Occipital lobe (tissue), 2 donors: ENCODE results near the gene EXOC3L1. TPM values are rescaled to one million over a fixed set of nuclear protein-coding genes. Genes with fewer than 3 reads are reported as not detected.

Source experiments
- DNase-seq: peaks from one replicate; lab custom pipeline; 2025; lab: John Stamatoyannopoulos, UW
- total RNA-seq: library from RNA; depleted of rRNA; stranded (reverse); fragments of >200 nt; gene quantifications from one replicate; pipeline ENCODE4 v1.2.3, GENCODE V29; 2014

The EXOC3L1 gene
- total RNA-seq, 1 donor from 2014 or later: 0.47 TPM

DNA sequence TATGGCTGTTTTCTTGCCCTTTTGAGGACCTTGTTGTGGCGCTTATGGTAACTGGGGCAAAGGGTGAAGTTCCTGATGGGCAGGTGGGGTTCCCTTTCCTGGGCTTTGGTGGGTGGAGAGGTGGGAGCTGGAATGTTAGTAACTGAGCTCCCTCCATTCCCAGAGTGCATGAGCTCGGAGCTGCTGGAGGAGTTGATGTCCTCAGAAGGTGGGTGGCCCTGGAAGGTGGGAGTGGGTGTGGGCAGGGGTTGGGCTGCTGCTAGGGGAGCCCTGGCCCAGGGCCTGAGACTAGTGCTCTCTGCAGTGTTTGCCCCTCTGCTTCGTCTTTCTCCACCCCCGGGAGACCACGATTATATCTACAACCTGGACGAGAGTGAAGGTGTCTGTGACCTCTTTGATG, 7.8 kb upstream of the EXOC3L1 start:
- no peak for DNase-seq

DNA sequence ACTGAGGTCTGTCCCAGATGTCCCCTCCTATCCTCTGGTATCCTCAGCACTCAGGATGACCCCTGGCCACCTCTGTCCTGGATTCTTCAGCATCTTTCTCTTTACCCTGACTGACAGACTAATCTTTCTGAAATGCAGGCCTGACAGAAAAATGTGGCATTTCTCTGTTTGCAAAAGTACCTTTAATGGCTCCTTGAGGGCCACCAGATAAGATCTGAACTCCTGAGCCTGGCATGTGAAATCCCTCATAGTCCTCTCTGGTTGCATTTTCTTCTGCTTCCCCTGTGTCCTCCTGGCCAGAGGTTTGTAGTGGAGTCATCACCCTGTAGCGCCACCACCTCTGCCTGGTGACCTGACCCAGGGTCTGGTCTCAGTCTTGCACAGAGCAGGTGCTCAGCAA, 6.9 kb upstream of the EXOC3L1 start:
- DNase-seq: no peak

DNA sequence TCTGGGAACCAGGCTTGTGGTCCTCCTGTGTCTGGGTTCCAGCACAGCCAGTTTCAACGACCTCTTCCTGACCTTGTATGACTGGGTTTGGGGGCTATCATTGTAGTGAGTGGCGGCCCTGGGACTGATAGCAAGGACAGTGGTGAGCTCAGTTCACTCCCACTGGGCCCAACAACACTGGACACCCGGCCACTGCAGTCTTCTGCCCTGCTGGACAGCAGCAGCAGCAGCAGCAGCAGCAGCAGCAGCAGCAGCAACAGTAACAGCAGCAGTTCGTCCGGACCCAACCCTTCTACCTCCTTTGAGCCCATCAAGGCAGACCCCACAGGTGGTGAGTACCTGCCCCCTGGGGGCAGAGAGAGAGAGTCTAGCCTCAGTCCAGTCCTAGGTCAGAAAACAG, 5.7 kb upstream of the EXOC3L1 start:
- DNase-seq: no peak

DNA sequence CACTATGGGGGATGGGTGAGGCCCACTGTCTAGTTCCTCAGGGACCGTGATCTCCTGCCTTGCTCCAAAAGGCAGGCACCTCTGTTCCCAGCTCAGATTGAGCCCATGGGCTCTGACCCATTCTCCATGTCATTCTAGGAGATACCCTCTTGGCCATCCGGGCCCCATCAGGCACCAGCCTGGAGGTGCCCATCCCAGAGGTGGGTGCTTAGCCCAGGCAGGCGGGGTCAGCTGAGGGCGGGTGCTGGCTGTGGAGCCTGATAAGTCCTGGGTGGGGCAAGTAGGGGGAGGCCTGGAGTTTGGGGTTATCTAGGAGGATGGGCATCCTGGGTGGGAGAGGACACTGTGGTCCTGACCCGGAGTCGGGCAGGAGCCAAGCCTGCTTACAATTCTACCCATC, 4.3 kb upstream of the EXOC3L1 start:
- no peak for DNase-seq

DNA sequence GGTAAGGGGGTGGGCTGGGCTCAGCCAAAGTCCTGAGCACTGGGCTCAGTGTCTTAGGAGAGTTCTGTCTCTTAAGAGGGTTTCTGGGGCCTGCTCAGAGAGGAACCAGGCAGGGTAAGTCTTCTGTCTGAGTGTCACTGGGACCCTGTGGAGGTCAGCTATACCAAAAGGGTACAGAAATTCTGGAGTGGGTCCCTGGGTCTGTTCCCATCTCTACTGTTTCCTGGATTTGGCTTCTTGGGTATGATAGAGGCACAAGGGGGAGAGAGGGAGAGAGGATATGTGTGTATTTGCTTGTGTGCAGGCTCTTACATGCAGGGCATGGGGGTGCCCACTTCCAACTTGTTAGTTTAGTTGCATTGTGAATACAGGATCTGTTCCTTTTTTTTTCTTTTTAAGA, 3.6 kb upstream of the EXOC3L1 start:
- no peak for DNase-seq

DNA sequence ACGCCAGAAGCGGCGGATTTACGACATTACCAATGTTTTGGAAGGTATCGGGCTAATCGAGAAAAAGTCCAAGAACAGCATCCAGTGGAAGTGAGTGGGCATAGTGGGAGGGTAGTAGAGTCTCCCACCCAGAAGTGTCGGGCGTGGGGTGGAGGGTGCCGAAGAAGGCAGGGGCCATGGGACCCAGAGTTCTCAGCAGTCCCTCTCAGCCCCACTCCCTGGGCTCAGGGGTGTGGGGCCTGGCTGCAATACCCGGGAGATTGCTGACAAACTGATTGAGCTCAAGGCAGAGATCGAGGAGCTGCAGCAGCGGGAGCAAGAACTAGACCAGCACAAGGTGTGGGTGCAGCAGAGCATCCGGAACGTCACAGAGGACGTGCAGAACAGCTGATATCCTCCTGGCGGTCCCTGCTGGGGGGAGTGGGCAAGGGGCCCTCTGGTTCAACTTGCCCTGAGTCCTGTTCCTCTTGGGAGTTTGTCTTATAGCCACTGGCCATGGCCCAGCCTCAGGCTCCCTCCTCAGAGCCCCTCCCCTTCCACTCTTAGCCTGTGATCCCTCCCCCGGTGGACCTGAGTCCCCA, 2.9 kb upstream of the EXOC3L1 start:
- DNase-seq: no peak

DNA sequence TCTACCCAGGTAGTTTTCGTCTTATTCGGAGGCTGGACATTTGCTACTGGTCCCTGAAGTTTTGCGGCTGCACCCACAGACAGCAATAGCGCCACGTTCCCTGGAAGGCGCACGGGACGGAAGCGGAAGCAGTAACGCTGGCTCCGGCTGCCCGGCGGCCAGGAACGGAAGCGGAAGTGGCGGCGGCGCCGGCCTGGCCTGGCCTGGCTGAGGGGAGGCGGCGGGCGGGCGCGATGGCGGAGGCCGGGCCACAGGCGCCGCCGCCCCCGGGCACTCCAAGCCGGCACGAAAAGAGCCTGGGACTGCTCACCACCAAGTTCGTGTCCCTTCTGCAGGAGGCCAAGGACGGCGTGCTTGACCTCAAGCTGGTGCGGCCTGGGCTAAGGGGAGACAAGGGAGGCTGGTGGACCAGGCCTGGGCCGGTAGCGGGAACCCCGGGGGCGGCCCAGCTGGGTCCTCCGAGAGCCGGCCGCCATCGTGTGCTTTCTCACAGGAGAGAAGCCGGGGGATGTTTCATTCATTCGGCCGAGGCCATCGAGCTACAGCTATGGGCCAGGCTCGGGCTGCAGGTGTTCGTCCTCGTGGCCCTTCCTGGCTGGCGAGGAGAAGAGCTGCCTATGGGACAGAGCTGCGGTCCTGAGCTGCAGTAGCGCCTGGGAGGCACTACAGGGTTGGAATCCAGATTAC, 2.2 kb upstream of the EXOC3L1 start, which contains the start of gene E2F4:
Gene E2F4, plus strand, starts transcription at position 161 of the 687 bp plus-strand sequence. Its CDS starts 73 bp downstream, at position 234.
- DNase-seq: peak; percentile 91

DNA sequence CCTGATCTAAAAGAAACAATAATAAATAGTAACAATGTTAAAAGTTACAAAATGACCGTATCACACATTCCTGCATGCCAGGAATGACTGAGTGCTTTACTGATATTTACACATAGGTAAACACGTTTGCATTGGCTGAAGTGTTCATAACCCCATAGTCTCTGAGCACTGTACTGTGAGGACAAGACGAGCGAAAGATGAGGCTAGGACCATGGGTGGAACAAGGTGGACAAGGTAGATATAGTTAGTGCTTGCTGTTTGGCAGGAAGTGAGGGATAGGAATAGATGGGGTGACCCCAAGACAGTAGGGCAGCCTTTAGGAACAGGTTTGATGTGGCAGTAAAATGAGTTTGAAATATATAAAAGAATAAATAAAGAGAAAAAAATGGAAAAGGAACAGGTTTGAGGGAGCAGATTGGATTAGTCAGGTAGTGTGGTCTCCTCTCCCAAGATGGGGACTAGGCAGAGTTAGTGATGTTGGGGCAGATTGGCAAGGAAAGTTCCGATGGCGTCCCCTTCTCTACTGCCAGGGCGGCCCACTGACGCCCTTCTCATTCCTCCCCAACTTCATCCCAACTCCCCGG, 1.6 kb upstream of the EXOC3L1 start:
- DNase-seq: no peak

DNA sequence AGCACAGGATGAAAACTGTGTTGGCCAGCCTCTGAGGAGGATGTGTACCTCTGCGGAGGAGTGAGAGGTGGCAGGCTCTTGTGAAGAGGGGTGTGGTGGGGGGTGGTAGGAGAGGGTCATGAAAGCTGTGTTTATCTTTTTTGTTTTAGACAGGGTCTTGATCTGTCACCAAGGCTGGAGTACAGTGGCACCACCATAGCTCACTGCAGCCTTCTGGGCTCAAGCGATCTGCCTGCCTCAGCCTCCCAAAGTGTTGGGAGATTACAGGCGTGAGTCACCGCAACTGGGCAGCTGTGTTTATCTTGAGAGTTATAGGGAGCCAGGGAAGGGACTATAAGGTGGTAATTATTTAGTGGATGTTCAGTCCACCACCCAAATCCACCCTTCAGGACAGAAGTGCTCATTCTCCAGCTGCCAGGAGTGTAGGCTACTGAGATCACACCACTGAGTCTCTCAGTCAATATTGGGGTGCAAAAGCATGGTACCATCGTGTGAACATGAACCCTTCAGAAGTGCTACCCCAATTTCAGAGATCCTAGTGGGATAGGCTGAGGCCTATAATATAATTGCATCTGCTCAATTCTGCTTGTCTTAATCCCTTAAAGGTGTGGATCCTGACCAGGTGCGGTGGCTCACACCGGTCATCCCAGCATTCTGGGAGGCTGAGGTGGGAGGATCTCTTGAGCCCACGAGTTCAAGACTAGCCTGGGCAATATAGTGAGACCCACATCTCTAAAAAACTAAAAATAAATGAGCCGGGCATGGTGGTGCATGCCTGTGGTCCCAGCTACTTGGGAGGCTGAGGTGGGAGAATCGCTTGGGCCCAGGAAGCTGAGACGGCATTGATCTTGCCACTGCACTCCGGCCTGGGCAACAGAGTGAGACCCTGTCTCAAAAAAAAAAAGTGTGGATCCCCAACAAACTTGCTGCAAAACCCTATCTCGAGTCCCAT, 788 bp upstream of the EXOC3L1 start:
- DNase-seq: no peak

DNA sequence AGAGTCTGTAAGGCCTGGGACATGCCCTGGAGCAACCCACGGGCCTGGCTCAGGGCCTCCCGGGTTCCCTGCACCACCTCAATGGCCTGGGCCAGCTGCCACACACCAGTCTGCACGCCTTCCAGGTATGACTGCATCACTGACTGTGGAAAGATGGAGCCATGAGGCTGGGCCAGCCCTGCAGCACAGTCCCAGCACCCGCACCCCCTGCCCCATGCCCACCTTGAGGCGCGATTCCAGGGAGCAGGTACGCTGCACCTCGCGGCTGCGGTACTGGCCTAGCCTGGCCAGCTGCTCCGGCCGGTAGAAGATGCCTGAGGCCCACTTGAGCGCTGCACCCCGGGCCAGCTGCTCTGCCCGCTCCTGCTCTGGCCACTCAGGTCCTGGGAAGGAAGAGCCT, 1.1 kb downstream of the EXOC3L1 start:
- DNase-seq: no peak

DNA sequence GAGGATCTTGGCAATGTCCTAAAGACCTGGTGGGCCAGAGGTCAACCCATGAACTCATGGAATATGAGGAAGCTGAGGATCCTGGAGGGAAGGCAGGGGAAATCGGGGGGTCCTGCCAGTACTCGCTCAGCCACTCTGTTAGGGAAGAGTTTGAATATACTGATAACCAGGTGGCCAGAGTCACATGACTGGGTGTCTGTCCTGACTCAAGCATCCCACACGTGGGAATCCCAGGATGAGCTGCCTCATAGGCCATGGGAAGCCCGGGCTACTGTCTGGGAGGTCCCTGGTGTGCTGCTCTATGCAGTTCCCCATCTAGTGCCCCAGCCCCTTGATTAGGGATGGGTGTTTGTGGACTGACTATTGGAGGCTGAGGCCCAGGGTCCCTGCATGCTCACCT, 1.6 kb downstream of the EXOC3L1 start:
- no peak for DNase-seq

DNA sequence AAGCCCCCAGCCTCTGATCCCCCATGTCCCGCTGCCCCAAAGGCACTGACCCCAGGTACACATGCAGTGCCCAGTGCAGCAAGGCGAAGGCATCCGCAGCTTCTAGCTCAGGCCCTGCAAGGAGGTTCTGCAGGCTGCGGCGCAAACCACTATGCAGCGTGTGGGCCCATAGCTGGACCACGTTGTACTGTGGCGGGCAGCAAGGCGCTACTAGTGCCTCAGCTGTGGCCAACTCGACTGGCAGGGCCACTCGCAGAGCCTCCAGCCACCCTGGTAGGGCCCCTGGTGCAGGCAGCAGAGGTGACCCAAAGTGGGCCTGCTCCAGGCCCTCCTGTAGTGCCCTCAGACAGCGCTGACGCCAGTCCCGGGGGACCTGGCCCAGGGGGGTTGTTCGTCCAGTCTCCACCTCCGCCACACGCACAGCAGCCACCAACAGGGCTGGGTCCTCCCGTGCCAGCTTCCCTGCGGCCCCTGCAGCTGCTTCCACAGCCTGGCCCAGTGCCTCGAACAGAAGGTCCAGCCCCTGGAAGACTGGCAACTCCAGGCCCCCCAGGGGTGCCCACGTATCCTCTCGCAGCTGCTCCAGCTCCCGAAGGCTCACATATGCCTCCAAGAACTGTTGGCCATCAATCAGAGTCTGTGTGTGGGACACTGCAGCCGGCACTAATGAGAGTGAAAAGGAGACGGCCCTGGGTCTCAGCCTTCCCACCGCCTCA, 2.6 kb downstream of the EXOC3L1 start:
- no peak for DNase-seq

DNA sequence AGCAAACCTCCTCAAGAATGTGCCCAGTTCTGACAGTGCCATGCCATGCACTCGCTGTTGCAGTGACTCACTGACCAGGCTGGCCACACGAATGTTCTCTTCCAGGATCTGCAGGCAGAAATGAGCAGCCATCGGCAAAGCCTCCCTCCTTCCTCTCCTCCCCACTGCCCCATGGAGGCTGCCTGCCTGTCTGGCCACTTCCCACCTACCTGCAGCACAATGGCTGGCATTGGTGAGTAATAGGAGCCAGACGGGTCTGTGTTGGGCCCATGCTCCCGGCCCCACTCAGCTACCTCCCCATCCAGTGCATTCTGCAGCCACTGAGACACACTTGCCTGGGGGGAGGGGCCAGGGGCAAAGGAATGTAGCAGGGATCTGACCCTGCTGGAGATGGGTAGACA, 3.4 kb downstream of the EXOC3L1 start:
- DNase-seq: no peak

DNA sequence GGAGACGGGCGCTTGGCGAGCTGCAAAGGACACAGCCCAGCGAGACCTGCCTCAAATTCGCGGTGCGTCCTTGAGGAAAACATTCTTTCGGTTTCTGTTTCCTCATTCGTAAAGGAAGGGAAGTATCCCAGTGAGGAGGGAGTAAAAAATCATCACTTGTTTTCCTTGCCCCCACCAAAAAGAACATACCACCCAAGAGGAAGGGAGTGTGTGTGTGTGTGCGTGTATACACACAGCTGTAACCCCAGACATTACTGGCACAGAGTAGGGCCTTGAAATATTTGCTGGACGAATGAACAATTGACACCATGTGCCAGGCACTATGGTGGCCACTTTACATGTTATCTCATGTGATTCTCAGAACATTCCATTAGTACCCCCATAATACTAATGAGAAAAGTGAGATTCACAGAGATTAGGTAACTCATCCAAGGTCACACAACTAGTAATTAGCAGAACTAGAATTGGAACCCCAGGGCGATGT, 4.2 kb downstream of the EXOC3L1 start:
- DNase-seq: no peak

DNA sequence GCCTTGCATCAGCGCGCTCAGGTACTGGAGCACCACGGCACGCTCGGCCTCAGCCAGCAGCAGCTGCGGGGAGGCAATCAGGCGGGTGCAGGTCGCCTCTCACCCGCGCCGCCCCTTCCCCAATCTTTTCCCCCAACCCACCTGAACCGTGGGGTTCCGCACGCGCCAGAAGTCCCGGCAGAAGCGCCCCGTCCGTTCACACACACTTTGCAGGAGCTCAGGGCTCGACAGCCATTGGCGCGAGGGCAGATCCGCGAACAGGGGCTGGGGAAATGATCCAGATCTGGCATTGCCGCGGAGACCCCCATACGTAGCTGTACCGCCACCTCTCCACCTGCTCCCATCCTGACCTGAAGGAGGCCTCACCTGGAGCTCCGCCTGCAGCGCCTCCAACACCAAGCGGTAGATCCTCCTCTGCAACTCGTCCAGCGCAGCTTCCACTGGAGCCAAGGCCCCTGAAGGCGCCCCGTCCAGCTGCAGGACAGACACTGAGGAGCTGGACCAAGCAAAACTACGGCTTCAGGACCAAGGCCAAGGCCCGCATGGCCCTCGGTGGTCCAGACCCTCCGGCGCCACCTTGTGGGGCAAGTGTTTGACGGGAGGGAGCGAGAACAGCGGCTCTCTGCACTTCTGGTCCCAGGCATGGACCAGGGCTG, 4.8 kb downstream of the EXOC3L1 start:
- DNase-seq: peak; percentile 46

DNA sequence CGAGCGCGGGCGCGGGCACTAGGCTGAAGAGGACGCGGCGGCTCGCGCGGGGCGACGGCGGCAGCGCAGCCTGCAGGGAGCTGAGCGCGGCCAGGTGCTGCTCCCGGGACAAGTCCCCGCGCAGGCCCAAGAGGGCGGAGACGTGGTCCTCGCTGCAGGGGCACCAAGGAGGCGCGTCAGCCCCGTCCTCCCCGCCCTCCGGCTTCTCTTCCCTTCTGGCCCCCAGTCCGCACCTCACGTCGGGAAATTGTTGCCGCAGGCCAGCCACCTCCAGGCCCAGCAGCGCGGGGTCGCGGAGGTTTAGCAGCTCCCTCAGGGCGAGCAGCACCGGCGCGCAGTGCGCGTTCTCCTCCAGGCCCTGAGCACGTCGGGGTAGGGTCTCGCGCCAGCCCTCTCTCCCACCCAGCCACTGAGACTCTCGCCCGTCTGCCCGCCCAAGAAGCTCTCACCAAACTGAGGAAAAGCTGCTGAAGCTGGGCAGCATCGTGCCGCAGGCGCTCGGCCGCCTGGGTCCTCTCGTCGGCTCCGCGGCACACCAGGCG, 5.4 kb downstream of the EXOC3L1 start:
- no peak for DNase-seq

DNA sequence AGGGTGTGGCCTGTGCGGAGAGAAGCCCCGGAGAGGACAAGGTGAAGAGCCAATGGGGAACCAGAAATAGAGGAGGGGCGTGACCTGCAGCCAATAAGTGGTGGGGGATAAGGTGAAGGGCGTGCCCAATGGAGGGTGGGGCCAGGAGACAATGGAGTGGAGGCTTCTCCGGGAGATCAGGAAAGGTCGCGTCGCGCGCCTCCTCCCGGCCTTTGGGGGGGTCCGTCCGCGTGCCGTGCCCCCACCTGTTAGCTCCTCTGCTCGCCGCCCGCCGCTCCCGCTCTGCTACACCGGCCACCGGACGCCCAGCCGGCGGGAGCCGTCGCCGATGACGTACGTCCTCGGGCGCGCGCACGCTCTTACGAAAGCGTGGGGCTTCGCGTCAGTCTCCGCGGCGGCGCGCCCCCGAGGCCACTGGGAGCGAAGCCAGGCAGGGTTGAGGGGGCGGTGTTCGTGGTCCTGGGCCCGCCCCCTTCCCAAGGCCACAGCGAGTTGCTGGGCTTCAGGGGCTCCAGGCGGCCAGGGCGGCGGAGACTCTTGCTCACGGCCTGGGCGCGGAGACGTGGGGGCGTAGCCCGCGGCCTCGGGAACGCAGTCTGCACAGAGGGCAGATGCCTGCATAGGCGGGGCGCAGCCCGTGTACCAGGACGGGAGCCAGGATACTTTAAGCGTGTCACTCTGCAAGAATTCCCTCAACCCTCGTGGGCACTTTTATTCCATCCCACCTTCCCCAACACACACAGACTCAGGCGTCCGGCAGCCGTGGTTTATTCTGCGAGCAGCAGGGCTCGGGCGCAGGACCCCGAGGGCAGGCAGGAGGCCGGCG, 6.1 kb downstream of the EXOC3L1 start, which contains the start of gene MATCAP1:
Gene MATCAP1, minus strand, starts transcription at position 337 of the 826 bp plus-strand sequence. CDS start 3,353 bp downstream, outside the sequence.
- DNase-seq: peak; percentile 92

DNA sequence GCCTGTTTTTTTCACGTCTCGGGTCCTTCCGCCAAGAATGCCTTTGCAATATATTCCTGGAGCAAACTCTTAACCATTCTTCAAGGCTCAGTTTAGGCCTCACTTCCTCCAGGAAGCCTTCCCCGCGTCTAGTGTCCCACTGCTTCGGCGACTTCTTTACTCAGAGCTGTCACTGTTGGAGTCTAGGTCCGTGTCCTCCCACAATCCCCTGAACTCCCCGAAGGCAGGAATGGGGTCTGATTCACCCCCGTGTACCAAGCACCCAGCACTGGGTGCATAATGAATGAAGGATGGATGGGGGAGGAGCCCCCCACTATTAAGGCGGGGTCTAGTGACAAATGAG, 6.7 kb downstream of the EXOC3L1 start:
- DNase-seq: no peak

DNA sequence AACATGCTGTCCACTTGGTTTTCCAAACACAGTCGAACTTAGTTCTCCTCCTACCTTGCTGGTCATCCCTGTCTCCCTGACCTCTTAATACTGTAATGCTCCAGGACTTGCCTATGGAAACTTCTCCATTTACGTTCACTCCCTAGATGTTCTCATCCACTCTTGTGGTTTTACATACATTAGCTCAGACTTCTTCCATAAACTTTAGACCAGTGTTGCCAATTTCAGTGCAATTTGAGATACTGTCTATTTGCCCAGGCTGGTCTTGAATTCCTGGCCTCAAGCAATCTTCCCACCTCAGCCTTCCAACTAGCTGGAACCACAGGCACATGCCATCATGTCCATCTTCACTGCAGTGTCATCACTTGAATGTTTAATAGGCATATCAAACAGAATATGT, 7.6 kb downstream of the EXOC3L1 start:
- DNase-seq: no peak
